ENCODE data around the gene CDH13.

DNA sequence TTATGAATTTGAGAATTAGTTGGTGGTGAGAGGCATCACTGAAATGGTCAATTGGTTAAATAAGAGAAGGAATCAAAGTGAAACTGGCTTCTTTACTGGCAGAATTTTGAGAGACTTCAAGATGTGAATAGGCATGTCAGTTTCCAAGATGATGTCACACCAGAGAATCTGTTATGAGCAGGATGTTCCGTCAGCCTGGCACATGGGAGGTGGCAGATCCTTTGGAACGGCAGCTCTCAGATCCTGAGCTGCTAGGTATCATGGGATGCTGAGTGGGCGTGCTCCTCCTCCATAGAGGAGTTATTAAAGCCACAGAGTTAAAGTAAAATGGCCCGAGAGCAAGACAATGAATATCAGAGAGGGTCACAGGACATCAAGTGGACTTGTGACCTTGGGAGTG lies 736.8 kb downstream of the CDH13 start:
- TF ChIP-seq POLR2A (IDR thresholded peaks at IDR 0.05) = no peak
- TF ChIP-seq, protein P1, sequence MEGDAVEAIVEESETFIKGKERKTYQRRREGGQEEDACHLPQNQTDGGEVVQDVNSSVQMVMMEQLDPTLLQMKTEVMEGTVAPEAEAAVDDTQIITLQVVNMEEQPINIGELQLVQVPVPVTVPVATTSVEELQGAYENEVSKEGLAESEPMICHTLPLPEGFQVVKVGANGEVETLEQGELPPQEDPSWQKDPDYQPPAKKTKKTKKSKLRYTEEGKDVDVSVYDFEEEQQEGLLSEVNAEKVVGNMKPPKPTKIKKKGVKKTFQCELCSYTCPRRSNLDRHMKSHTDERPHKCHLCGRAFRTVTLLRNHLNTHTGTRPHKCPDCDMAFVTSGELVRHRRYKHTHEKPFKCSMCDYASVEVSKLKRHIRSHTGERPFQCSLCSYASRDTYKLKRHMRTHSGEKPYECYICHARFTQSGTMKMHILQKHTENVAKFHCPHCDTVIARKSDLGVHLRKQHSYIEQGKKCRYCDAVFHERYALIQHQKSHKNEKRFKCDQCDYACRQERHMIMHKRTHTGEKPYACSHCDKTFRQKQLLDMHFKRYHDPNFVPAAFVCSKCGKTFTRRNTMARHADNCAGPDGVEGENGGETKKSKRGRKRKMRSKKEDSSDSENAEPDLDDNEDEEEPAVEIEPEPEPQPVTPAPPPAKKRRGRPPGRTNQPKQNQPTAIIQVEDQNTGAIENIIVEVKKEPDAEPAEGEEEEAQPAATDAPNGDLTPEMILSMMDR (IDR thresholded peaks at IDR 0.05) = no peak
- TF ChIP-seq POLR2AphosphoS5 (IDR thresholded peaks at IDR 0.05) = no peak
- no peak for TF ChIP-seq EP300 (IDR thresholded peaks at IDR 0.05)
